T-helper 1 cell treated with Interleukin-12 subunit alpha and Interleukin-12 subunit beta and Interleukin-4 antibody, amounts not matched to agents 30 μg/mL and 1 μg/mL, for 36 hours (primary cell): Measurements from ENCODE around the gene FGF12.
"Not testable (repeated sequence)": the region's sequence is repeated elsewhere in the genome, so short reads cannot be mapped to it uniquely, and the experiment has no call there.

ENCODE experiments used
- H3K27ac Mint-ChIP-seq: one replicate; pipeline ENCODE4 v1.8.0; 2021; ENCODE audit warnings: mild to moderate bottlenecking, mixed read lengths
- H3K27me3 Mint-ChIP-seq: one replicate; pipeline ENCODE4 v1.8.0; 2021; ENCODE audit warnings: low read depth, mixed read lengths
- H3K36me3 Mint-ChIP-seq: one replicate; pipeline ENCODE4 v1.8.0; 2021; ENCODE audit warnings: low read depth, mixed read lengths
- H3K4me1 Mint-ChIP-seq: one replicate; pipeline ENCODE4 v1.8.0; 2021; ENCODE audit warnings: low read depth, mixed read lengths
- H3K4me3 Mint-ChIP-seq: one replicate; pipeline ENCODE4 v1.8.0; 2021; ENCODE audit warnings: mild to moderate bottlenecking, moderate library complexity, mixed read lengths
- H3K9me3 Mint-ChIP-seq: one replicate; pipeline ENCODE4 v1.8.0; 2021; ENCODE audit warnings: mixed read lengths

The FGF12 gene

DNA sequence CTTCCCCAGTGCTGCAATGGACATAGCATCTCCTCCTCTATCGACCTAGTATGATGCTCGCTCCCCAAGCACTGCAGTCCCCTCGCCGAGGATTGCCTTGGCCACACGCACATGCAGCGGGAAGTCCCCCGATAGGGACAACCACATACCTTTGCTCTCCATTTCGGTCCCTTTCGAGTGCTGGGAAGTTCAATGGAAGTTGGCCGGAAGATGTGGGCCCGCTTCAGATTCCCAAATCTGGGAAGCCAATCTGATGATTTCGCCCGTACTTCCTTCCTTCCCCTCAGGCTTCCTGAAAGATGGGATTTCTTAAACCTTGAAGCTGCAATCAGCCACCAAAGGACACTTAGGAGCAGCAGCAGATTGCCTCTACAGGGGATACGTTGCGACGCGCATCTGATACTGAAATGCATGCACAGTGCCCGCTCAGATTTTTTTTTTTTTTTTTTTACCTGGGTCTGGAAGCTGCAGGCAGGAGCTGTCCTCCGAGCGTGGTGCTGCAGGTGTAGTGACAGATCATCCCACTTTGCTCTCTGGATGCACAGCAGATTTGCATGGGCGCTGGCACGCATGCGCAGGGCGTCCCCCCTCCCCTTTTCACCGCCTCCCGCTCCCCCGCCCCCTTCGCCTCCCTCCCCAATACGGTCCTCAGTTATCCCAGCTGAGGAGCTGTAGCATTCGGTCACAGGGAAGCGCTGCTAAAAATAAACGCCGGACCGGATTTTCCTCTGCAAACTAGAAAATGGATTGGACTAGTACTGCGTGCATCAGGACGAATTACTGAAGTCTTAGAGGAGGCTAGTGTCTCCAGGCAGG, at the start of gene FGF12:
FGF12 (minus strand) TSS at position 510 of the 816 bp plus-strand sequence.
- Mint-ChIP-seq H3K27me3 (peaks cover 38% of the 10 kb centered on the region), H3K36me3 (no peaks in the 10 kb centered on the region), H3K4me3 (no peak within 1 kb of the TSS), H3K27ac (no peak within 1 kb of the TSS), H3K4me1 (no peaks in the 10 kb centered on the region), H3K9me3 (no peaks in the 10 kb centered on the region)

- H3K4me3 Mint-ChIP-seq, H3K4me1 Mint-ChIP-seq, H3K27ac Mint-ChIP-seq, H3K36me3 Mint-ChIP-seq: not testable (repeated sequence)
- peaks cover 23% of the 10 kb centered on the region for H3K9me3 Mint-ChIP-seq
- H3K27me3 Mint-ChIP-seq = peaks cover 14% of the 10 kb centered on the region
These were observed 47.0 kb upstream of the FGF12 start for GRCh38 chr3:192774341-192774740.

- Mint-ChIP-seq H3K9me3 (peaks cover 23% of the 10 kb centered on the region), H3K36me3 (no peaks in the 10 kb centered on the region), H3K4me3 (no peak overlapping the region), H3K27me3 (peaks cover 14% of the 10 kb centered on the region), H3K4me1 (no peaks in the 10 kb centered on the region), H3K27ac (no peak overlapping the region)
These were observed 45.0 kb upstream of the FGF12 start for GRCh38 chr3:192772240-192772894.

- H3K27ac Mint-ChIP-seq = no peak overlapping the region
- H3K27me3 Mint-ChIP-seq = no peaks in the 10 kb centered on the region
- no peaks in the 10 kb centered on the region for H3K9me3 Mint-ChIP-seq
- H3K4me3 Mint-ChIP-seq = no peak overlapping the region
- H3K36me3 Mint-ChIP-seq = no peaks in the 10 kb centered on the region
- no peaks in the 10 kb centered on the region for H3K4me1 Mint-ChIP-seq
These were observed 31.3 kb upstream of the FGF12 start for GRCh38 chr3:192758654-192759053.

- Mint-ChIP-seq H3K4me3 (no peak overlapping the region), H3K4me1 (no peaks in the 10 kb centered on the region)
These were observed 23.8 kb upstream of the FGF12 start for GRCh38 chr3:192751148-192751547.

GRCh38 chr3:192750201-192750600, 22.9 kb upstream of the FGF12 start:
- Mint-ChIP-seq H3K9me3 (no peaks in the 10 kb centered on the region), H3K36me3 (no peaks in the 10 kb centered on the region), H3K27ac (no peak overlapping the region), H3K4me1 (no peaks in the 10 kb centered on the region), H3K4me3 (no peak overlapping the region), H3K27me3 (no peaks in the 10 kb centered on the region)

More at GRCh38 chr3:192751148-192751547, 23.8 kb upstream of the FGF12 start:
- no peaks in the 10 kb centered on the region for H3K9me3 Mint-ChIP-seq
- H3K27me3 Mint-ChIP-seq = no peaks in the 10 kb centered on the region
- no peak overlapping the region for H3K27ac Mint-ChIP-seq
- no peaks in the 10 kb centered on the region for H3K36me3 Mint-ChIP-seq

DNA sequence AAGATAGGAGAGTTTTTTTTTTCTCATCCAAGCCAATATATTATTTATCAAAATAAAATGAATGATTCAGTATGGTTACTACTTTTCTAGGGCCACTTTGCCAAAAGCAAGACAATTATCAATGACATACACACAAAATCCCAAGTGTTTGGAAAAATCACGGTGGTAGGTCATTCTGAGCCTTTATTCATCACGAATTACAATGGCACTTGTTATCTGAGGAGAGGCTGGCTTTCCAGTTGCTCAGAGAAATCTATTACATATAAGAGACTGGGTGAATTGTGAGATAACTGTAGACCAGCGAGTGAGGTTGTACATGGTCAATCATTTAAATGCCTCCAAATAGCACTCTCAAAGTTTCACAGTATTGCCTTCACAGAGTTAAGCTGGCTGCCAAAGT, 20.4 kb upstream of the FGF12 start:
- no peaks in the 10 kb centered on the region for H3K27me3 Mint-ChIP-seq
- H3K4me3 Mint-ChIP-seq = no peak overlapping the region
- H3K27ac Mint-ChIP-seq = no peak overlapping the region
- H3K36me3 Mint-ChIP-seq = no peaks in the 10 kb centered on the region
- H3K9me3 Mint-ChIP-seq = no peaks in the 10 kb centered on the region
- no peaks in the 10 kb centered on the region for H3K4me1 Mint-ChIP-seq

DNA sequence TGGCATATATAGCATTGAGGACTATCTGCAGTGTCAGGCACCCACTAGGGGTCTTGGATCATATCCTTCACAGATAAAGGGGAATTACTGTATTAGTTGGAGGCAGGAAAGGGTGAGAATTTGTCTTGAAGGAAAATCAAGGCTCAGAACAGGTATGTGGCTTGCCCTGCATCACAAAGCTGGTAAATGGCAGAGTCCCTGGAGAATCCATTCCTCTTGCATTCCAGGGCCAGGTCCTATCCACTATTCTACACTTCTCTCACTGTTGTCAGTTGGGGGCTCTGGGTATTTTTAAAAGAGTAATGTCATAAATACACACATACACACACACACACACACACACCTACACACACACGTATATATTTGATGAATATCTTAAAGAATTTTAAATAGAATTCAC, 19.8 kb upstream of the FGF12 start:
- Mint-ChIP-seq H3K27ac (no peak overlapping the region), H3K36me3 (no peaks in the 10 kb centered on the region), H3K4me1 (no peaks in the 10 kb centered on the region), H3K27me3 (no peaks in the 10 kb centered on the region), H3K4me3 (no peak overlapping the region), H3K9me3 (no peaks in the 10 kb centered on the region)

DNA sequence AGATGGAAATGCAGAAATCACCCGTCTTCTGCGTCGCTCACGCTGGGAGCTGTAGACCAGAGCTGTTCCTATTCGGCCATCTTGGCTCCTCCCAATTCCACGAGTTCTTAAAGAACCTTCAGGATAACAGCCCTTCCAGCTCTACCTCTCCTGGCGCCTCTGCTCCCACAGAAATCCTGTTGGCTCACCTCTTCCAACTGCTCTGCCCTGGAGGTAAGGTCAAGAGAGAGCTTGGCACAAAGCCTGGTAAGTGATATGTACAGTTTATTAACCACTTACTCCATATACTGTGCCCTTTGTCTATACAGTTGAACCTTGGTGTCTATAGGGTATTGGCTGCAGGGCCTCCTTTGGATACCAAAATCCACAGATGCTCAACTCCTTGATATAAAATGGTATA, 17.8 kb upstream of the FGF12 start:
- no peaks in the 10 kb centered on the region for H3K9me3 Mint-ChIP-seq
- no peaks in the 10 kb centered on the region for H3K4me1 Mint-ChIP-seq
- no peak overlapping the region for H3K4me3 Mint-ChIP-seq
- H3K36me3 Mint-ChIP-seq = no peaks in the 10 kb centered on the region
- no peak overlapping the region for H3K27ac Mint-ChIP-seq
- no peaks in the 10 kb centered on the region for H3K27me3 Mint-ChIP-seq

GRCh38 chr3:192744604-192745003, 17.3 kb upstream of the FGF12 start:
- H3K9me3 Mint-ChIP-seq, H3K27ac Mint-ChIP-seq: not testable (repeated sequence)

GRCh38 chr3:192737506-192737905, 10.2 kb upstream of the FGF12 start:
- no peaks in the 10 kb centered on the region for H3K9me3 Mint-ChIP-seq
- H3K36me3 Mint-ChIP-seq = no peaks in the 10 kb centered on the region
- no peaks in the 10 kb centered on the region for H3K4me1 Mint-ChIP-seq
- no peak overlapping the region for H3K27ac Mint-ChIP-seq
- no peak overlapping the region for H3K4me3 Mint-ChIP-seq
- no peaks in the 10 kb centered on the region for H3K27me3 Mint-ChIP-seq

More at GRCh38 chr3:192744604-192745003, 17.3 kb upstream of the FGF12 start:
- not testable (repeated sequence) for H3K36me3 Mint-ChIP-seq, H3K4me3 Mint-ChIP-seq, H3K27me3 Mint-ChIP-seq, H3K4me1 Mint-ChIP-seq

DNA sequence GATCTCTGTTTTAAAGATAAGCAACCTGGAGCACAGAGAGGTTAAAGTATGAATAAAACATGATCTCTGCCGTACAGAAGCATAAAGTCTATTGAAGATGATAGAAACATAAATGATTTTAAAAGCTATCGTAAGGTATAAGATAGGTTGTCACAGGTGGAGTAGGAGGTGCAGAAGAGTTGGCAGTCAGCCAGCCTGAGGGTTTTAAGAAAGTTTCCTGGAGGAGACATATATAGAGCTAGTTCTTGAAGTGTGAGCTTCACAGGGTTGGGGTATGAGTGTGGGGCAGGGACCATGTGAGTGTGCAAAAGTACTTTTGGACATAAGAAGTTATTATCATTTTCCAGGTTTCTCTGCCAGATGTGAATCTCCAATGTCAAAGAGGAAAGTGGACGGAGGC, 3.9 kb upstream of the FGF12 start:
- no peaks in the 10 kb centered on the region for H3K4me1 Mint-ChIP-seq
- no peaks in the 10 kb centered on the region for H3K36me3 Mint-ChIP-seq
- no peaks in the 10 kb centered on the region for H3K9me3 Mint-ChIP-seq
- H3K27ac Mint-ChIP-seq = no peak overlapping the region
- H3K4me3 Mint-ChIP-seq = no peak overlapping the region
- peaks cover 30% of the 10 kb centered on the region for H3K27me3 Mint-ChIP-seq

- Mint-ChIP-seq H3K4me3 (no peak overlapping the region), H3K27me3 (peaks cover 38% of the 10 kb centered on the region), H3K27ac (no peak overlapping the region), H3K36me3 (no peaks in the 10 kb centered on the region), H3K9me3 (no peaks in the 10 kb centered on the region), H3K4me1 (no peaks in the 10 kb centered on the region)
These were observed 956 bp downstream of the FGF12 start for GRCh38 chr3:192726385-192726784.

DNA sequence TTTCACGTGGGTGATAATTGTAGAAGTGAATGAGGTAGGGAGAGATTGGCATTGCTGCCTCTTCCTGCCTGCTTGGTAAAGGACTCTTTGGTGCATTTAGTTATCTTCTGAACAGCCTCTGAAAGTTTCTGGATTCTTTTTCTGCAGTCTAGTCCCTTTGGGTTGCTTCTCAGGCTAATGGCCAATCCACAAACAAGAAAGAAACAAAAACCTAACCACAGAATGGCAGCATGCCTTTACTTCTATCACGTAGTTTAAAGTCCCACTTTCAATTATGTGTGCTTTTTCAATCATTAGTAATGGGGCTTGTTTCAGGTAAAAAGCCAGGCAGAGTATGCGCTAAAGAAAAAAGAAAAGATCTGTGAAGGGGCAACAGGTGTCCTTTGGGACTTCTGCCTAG, 7.4 kb downstream of the FGF12 start:
- no peaks in the 10 kb centered on the region for H3K9me3 Mint-ChIP-seq
- no peak overlapping the region for H3K27ac Mint-ChIP-seq
- H3K4me3 Mint-ChIP-seq = no peak overlapping the region
- H3K27me3 Mint-ChIP-seq = no peaks in the 10 kb centered on the region
- H3K36me3 Mint-ChIP-seq = no peaks in the 10 kb centered on the region
- H3K4me1 Mint-ChIP-seq = no peaks in the 10 kb centered on the region

DNA sequence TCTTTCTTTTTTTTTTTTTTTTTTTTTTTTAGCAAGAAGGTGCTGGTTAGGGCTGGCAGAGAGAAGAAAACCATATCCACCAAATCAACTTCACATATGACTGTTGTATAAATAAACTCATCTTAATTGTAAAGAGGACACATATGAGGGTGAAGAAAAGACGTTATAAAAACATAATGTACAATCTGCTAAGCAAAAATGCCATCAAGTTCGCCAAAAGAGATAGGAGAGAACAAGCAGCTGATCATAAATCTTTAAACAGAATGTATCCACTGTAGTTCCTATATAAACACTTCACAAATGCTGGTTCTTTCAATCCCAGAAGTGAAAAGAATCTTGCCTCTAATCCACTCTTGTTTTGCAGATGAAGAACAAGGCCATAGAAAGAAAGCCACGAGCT, 9.2 kb downstream of the FGF12 start:
- no peaks in the 10 kb centered on the region for H3K36me3 Mint-ChIP-seq
- H3K27ac Mint-ChIP-seq = no peak overlapping the region
- no peaks in the 10 kb centered on the region for H3K4me1 Mint-ChIP-seq
- H3K4me3 Mint-ChIP-seq = no peak overlapping the region
- no peaks in the 10 kb centered on the region for H3K27me3 Mint-ChIP-seq
- H3K9me3 Mint-ChIP-seq = no peaks in the 10 kb centered on the region
